Activated CD4-positive, alpha-beta T cell treated with anti-CD3 and anti-CD28 coated beads, Interleukin-2, Interleukin-6, amounts not matched to agents 100 ng/mL and 50 ng/mL, durations not matched to agents 16 hours and 8 hours (primary cell): ENCODE measurements around the gene CHDH.

Experiments
- DNase-seq: peaks from one replicate; pipeline ENCODE4 v3.0.0-alpha.2; 2020

The CHDH gene

DNA sequence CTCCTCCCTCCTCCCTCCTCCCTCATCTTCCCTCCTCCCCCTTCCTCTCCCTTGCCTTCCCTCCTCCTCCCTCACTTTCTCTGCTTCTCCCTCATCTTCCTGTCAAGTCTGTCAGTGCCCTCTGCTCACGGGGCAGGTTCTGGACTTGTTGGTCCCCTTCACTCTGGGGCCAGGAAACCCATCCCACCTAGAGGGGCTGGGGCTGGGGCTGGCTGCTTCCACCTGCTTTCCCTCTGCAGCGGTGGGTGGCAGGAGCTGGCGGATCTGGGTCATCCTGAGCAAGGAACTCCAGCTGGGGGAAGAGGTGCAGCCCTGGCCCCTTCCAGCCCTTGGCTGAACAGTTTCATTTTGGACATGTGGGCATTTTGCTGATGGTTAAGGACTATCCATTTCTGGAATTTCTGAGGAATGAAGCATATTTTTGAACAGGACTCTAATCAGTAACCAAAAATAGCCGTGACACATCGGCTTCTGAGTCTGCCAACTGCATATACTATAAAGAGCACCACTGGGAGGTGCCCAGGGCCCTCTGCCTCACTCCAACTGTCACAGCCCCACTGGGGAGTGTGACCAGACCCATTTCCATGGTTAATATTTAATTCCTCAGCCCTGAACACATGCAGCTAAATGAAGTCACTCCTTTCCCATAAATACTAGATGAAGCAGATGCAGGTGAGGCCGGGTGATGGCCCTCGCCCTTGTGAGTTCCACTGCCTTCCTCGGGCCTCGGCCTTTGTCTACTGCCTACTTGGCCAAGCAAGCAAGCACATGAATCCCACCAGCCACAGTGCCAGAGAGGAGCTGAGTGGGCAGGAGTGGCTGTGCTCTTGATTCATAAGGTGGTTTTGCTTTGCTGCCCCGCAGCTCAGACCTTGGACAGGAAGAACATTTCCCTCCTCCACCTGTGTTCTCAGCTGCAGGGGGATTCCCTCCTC is 39.8 kb downstream of the CHDH start:
- DNase-seq = no peak

DNA sequence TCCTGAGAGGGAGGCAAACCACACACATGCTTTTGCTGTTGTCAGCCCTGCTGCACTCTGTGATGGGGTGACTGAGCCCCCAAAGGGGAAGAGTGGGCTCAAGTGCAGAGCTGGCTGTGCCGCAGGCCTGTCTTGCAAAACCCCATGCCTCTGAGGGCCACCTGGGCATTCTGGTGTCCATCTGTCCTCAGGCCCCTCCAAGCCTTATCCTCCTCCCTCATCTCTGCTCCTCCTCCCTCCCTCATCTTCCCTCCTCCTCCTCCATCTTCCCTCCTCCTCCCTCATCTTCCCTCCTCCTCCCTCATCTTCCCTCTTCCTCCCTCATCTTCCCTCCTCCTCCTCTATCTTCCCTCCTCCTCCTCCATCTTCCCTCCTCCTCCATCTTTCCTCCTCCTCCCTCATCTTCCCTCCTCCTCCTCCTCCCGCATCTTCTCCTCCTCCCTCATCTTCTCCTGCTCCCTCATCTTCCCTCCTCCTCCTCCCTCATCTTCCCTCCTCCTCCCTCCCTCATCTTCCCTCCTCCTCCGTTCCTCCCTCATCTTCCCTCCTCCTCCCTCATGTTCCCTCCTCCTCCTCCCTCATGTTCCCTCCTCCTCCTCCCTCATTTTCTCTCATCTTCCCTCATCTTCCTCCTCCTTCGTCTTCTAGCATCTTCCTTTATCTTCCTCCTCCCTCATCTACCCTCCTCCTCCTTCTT is 40.6 kb downstream of the CHDH start:
- DNase-seq = no peak

DNA sequence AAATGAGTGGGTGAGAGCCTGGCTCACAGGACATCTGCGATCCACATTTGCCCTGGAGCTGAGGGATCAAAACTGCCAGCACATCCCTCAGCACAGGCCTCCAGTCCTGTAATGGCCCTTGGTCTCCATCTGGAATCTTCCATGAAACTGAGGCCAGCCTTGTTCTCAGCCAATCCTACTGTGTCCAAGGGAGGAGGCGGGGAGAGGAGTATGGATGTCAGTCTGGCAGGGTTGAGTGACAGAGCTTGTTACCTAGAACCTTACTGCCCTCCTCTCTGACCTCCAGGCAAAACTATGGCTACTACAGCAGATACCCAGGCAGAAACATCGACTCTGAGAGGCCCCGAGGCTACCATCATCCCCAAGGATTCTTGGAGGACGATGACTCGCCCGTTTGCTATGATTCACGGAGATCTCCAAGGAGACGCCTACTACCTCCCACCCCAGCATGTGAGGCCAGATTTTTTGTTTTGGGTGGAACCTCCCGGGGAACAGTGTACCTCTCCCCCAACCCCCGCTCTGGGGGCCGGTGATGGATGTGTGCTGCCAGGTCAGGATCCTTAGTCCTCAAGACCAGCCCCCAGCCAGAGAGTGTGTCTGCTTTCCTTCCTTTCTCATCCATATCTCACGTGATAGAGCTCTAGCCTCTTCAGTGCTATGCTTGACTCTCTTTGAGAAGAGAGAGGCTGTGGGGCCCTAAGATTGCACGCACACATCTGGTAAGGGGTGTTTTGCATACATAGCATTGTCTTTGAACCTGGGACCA is 41.3 kb downstream of the CHDH start:
- no peak for DNase-seq

DNA sequence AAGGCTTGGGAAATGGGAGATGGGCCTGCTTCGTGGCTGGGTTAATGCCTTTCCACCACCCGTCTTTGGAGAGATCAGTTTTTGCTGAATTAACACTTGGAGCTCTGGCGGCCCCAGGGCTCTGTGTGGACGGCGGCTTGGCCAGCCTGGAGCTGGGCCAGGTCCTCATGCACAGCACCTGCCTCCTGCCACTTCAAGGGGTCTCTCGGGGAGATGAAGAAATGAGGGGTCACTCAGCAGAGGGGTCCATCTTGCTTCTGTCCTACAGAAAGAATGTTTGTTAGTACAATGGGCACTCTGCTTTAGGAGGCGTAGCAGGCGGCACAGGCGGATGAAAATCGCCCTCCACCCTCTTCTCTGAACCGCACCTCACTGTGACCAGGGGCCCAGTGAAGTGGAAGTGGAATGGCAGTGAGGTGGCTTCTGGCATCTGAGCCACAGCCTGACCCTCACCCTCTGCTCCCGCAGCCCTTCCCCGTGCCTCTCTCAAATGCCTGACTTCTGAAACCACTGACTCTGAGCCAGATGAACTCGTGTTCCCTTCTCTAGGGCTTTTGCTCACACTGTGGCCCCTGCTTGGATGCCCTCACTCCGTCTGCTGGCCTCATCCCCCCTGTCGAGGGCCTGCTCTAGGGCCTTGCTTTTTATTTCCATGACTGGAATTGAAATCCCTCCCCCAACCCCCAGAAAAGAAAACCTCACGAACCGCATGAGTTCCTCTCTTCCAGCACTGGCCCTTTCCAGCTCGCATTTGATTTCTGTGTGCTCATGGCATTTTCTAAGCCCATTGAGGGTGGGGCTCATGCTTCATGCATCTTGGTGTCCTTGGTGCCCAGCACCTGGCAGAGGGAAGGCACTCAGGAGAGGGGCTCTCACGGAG is 42.2 kb downstream of the CHDH start:
- no peak for DNase-seq

DNA sequence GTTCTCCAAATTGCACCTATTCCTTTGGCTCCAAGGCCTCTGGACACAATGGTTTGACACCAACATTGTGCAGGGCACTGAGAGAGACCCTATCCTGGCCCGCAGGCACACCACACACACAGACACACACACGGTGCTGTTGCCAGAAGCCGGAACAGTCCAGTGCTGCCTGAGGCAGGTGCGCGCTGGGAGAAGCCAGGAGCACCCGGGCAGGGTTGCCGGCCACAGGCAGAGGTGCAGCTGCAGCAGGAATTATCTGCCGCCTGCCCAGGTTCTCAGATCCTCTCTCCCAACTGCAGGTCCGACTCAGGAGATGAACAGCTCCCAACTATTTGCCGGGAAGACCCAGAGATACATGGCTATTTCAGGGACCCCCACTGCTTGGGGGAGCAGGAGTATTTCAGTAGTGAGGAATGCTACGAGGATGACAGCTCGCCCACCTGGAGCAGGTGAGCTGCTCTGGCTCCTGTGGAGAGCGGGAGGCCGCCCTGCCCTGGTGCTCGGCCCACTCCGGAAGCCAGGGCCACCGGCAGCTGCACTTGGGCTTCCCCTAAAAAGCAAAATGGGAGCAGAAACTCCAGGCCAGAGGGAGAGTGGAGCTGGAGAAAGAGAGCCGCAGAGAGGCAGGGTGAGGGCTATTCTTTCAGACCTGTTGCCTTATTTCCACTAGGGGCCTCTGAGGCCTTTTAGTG is 42.9 kb downstream of the CHDH start:
- DNase-seq = no peak

DNA sequence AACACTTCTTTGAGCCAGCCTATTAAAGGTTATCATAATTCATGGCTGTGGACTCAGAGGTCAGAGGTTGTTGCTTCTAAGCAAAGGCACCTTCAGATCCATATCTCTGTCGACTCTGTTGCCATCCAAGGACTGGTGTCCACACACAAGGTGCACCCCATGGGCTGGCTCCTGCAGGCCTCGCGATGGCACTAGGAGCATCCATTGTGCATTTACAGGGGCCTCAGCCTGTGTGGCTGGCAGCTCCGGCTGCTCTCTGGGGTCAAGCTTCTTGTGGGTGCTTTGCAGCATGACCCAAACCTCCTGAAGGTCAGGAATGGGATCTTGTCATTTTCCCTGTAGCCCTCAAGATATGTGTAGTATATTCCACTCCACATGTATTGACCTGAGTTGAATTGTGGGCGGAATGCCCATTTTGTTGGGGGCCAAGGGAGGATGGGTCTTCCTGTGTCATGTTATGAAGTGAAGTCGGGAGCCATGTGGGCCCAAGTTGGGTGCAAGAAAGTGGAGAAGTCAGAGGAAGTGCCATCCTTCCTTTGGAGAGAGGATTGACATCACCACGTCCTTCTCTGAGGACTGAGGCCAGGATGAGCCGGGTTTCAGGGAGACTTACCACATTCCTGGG is 43.9 kb downstream of the CHDH start:
- DNase-seq = no peak

DNA sequence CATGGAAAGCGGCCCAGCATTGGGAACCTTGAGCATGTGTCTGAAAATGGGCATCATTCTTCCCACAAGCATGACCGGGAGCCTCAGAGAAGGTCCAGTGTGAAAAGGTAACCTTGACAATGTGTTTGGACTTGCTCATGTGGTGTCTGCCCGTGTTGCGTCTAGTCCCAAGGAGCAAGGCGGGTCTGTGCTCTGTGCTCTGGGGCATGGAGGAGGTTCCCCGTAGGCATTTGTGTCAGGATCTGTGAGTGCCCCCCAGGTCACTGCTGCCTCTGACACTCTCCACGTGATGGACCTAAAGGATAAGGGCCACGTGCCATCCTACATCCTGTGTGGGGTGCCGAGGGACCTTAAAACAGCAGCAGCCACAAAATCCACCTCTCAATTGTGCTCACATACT is 44.9 kb downstream of the CHDH start:
- no peak for DNase-seq

DNA sequence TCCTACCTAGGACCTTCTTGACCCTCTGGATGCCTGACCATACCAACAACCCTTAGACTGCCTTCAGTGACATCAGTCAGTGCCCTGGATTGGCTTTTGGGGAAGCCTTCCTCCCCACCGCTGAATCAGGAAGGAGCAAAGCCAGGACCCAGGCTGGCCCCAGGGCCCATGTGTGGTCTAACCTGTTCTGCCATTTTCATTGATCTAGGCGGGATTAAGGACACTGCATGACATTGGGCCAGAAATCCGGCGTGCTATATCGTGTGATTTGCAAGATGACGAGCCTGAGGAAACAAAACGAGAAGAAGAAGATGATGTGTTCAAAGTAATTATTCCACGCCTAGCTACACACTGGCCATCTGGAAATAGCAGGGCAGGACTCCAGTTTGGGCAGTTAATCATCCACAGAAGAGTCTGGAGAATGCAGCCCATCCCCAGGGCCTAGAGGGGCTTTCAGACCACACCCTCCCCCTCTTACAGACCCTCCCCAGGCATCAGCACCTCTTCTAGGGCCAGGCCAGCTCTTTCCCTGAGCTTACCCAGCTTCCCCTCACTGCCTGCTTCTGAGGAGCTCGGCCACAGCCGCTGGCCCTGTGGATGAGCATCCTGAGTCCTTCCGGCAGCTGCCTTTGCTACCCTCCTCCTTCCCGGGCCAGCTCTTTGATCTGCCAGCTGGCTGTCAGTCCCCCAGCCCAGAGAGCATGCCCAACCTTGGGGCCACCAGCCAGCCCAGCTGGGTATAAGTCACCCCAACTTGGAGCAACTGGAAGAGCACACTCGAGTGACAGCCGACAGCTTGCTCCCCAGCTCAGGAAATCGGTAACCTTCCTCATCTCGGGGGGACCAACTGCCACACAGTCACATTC is 45.9 kb downstream of the CHDH start:
- DNase-seq = no peak

DNA sequence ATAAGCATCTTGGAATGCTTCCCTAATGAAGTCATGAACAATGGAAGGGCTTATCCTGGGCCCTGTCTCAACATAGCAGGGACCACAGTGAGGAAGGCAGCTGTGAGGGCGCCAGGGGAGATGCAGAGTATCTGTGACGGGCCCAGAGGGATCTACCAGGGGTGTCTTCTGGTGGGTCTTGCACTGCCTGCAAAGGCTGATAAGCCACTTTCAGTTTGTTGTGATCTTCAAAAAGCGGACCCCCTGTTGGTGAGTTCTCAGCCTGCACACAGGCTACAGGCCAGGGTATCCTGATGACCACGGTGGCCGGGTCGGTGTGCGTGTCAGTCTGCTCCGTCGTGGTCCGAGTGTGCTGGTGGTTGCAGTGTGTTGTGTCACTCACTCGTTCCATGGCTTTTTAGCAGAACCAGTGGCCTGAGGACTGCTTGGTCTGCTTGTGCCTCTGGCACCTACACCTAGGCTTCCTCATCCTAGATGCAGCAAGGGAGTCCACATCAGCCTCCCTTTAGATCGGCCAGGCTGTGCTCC is 46.8 kb downstream of the CHDH start:
- DNase-seq = no peak

DNA sequence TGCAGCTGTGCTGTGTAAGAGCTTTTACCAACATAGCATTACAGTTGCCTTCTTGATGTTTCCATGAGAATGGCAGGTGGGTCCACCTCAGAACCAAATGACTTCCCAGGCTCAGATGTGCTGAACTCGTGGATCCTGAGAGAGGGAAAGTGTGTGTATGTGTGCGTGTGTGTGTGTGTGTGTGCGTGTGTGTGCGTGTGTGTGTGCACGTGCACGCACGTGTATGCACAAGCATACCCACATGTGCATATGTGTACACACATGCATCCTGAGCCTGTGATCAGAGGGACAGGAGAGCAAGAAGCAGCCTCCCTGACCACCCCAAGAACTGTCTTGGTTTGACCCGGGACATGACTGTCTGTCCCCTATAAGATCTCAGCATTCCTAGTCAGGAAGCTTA is 48.1 kb downstream of the CHDH start:
- no peak for DNase-seq

DNA sequence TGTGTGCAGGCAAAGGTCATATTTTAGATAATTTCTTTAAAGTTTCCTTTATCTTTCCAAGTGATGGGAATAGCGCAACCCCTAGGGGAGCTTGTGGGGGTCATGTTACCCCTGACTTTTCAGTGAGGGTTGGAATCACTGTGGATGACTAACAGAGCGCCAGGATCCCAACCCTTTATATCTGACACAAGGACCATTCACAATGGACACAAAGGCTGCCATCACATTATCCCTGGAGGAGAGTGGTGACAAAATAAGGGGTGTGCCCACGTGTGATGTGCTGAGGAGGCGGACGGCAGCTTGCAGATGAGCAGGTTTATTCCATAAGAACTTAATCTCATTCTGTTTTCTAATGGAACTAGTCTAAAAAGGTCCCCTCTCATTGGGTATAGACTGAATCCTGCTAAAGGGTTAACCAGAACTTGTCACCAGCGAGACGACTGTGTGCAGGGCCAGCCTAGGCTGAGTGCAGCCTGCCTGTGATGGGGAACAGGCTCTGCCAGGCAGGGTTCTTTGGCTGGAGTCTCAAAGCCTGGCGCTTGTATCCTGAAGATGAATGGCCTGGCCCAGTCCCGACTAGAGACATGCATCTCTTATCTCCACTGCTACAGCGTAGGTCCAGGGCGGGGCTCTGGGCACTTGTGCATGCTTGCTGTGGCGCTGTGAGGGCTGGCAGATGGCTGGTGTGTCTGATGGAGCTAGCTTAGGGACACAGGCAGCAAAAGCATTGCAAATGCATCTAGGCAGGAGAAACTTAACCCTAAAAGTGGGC is 50.2 kb downstream of the CHDH start:
- DNase-seq = no peak

DNA sequence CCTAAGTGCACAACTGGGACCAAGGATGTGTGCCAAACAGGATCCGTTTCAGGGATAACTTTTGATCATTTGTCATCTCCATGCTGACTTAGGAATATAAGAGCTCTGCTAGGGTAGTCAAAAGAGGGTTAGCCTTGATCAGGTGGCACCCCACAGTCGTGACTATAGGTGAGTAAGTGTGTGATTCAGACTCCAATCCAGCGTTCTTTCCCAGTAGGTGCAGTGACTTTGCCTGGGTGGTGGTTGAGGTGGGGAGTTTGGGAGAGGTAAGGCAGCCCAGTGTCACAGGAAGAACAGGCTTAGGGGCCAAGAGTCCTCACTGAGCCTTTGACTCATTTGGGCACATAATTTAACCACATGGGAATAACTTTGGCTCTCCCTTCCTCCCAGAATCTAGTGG is 51.0 kb downstream of the CHDH start:
- DNase-seq = no peak

DNA sequence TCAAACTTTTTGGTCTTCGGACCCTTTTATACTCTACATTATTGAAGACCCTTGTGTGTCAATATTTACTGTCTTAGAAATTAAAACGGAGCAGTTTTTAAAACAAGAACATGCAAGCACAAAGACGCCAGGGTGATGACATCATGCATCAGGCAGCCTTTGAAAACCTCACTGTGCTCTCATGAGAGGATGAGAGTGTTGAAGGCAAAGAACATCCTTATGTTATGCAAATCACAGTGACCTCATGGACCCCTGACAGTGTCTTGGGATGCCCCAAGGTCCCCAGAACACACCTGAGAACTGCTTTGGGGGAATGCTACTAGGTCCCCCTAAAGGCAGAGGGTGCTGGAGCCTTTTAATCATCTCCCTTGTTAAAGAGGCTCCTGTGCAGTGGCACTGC is 51.6 kb downstream of the CHDH start:
- DNase-seq = no peak

DNA sequence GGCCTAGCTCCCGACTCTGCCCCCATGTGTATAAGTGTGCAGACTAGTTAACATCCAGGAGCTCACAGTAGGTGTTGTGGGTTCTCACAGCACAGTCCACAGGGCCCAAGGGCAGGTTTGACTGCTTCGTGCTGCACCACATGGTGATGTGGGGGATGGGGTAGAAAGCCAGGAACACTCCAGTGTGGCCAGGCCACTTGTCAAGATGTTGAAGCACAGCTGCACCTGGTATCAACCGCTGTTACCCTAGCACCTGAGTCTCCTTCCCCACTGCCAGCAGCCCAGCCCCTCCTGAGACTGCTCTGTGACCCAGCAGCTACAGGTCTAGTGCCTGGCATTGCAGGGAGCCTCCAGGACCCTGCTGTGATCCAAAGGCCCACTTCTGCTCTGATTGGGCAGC is 53.4 kb downstream of the CHDH start:
- no peak for DNase-seq

DNA sequence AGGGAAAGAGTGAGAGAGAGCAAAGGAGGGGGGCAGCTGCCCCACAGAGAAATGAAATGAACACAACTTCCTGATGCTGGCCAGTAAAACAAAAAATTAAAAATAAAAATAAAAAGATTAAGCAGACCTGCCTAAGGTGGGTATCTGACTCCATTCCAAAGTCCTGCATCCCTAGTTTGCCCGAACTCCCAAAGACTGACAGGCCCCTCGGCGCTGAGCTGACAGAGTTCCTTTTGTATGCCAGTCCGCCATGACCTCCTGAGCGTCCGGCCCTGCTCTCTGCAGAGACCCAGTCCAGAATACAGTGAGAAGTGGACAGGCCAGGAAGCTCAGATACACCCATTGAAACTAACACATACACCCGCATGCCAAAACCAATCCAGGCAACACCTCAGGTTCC is 54.9 kb downstream of the CHDH start:
- no peak for DNase-seq

DNA sequence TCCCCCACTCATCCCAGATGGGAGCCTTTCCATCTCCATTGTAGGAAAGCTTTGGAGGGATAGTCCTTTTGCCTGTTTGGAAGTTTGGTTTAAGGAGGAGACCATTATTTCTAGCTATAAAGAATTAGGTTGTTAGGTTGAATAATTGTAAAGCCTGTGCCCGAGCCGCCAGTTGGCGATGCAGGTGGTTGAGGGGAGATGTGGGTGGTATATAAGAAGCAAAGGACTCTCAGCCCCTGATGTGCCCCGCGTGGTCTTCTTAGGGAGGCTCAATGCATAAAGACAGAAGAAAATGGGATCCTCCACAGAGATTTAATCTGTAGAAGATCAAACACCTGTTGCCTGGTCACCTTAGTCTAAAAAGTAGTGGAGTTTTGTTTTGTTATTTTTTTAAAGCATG is 55.7 kb downstream of the CHDH start:
- DNase-seq = no peak

DNA sequence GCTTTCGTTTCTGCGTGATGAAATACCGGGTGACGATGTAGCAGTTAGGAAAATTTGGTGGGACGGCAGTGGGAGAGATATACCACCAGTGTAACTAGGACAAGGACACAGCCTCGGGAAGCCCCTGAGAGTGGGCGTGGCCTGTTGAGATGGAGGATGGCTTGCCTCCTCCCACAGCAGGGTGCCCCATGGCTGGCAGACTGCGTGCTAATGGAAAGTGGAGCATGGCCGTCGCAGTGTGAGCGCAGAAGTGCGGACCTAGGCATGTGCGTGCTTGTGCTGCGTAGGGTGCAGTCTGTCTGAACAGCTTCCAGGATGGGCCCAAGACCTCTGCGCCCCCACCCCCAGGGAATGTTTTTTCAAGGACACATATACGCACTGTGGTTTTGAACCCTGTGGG is 56.8 kb downstream of the CHDH start:
- DNase-seq = no peak

DNA sequence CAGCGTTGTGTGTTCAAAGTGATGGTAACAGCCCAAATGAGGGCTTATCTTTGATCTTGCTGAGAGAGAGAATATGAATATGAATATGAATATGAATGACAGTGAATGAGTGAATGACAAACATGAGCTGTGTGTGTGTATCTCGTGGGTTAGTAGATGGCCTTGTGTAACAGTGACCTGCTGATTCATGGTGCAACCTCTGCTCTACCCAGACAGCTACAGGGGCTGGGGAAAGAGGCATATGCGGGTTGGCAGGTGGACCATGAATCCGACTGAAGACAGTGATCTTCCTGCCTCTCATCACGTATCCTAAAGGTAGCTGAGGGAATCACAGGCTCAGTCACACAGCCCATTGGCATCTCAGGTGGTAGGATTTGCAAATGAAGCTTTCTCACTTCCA is 58.2 kb downstream of the CHDH start:
- DNase-seq = no peak

DNA sequence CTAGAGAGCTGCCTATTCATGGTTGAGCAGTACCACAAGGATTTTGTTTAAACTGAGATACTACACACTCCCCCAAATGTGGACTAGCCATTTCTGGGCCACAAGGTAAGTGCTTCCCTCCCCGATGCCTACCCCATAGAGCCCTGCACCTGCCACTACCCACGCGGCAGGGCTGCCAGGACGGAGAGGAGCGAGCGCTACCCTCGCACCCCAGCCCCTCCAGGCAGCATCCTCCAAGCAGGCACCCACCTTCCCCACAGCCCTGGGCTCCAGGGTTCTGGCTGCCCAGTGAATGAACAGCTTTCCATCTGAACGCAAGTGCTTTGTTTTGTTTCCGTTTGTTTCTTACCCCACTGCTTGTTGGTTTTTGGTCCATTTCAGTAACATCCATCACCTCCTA is 59.2 kb downstream of the CHDH start:
- DNase-seq = no peak
